ENCODE data around the gene CDIP1.

CDIP1 gene

GRCh38 chr16:4513086-4513860 is 25.3 kb downstream of the CDIP1 start:
- Histone ChIP-seq H3K27ac (no peak overlapping the region), H3K4me1 (ENCODE audit: low read depth, poor library complexity, severe bottlenecking) (peaks cover 41% of the 10 kb centered on the region), H4K20me1 (ENCODE audit: insufficient read depth) (no peaks in the 10 kb centered on the region), H3K79me2 (ENCODE audit: insufficient read depth, low read depth) (peaks cover 25% of the 10 kb centered on the region; the same call in 1 of the 2 replicates), H3K9ac (no peak overlapping the region), H3K4me3 (IDR thresholded peaks at IDR 0.05; ENCODE audit: insufficient read depth, low read depth, low read length) (no peak overlapping the region), H3K27me3 (ENCODE audit: insufficient read depth, low read depth) (no peaks in the 10 kb centered on the region), H2AFZ (ENCODE audit: low read depth) (no peak overlapping the region), H3K4me2 (no peak overlapping the region), H3K36me3 (ENCODE audit: insufficient read depth) (no peaks in the 10 kb centered on the region)
- TF ChIP-seq CTCF (conservative IDR thresholded peaks at IDR 0.05; ENCODE audit: low read depth, low read length), result no peak

GRCh38 chr16:4512473-4512872 is 26.1 kb downstream of the CDIP1 start:
- peaks cover 18% of the 10 kb centered on the region; the same call in 1 of the 2 replicates for H3K79me2 ChIP-seq (ENCODE audit: insufficient read depth, low read depth)
- H3K36me3 ChIP-seq (ENCODE audit: insufficient read depth), result no peaks in the 10 kb centered on the region
- H3K4me1 ChIP-seq (ENCODE audit: low read depth, poor library complexity, severe bottlenecking), result peaks cover 33% of the 10 kb centered on the region
- H3K4me2 ChIP-seq, result no peak overlapping the region
- no peaks in the 10 kb centered on the region for H3K27me3 ChIP-seq (ENCODE audit: insufficient read depth, low read depth)
- no peak overlapping the region for H3K9ac ChIP-seq
- H3K4me3 ChIP-seq (IDR thresholded peaks at IDR 0.05; ENCODE audit: insufficient read depth, low read depth, low read length), result no peak overlapping the region
- no peak overlapping the region for H3K27ac ChIP-seq
- H2AFZ ChIP-seq (ENCODE audit: low read depth), result no peak overlapping the region
- no peaks in the 10 kb centered on the region for H4K20me1 ChIP-seq (ENCODE audit: insufficient read depth)
- no peak for TF ChIP-seq CTCF (conservative IDR thresholded peaks at IDR 0.05; ENCODE audit: low read depth, low read length)

GRCh38 chr16:4511441-4512082 is 27.0 kb downstream of the CDIP1 start:
- H3K36me3 ChIP-seq (ENCODE audit: insufficient read depth), result no peaks in the 10 kb centered on the region
- no peak overlapping the region for H3K9ac ChIP-seq
- H3K4me1 ChIP-seq (ENCODE audit: low read depth, poor library complexity, severe bottlenecking), result peaks cover 24% of the 10 kb centered on the region
- no peaks in the 10 kb centered on the region for H4K20me1 ChIP-seq (ENCODE audit: insufficient read depth)
- H3K4me3 ChIP-seq (IDR thresholded peaks at IDR 0.05; ENCODE audit: insufficient read depth, low read depth, low read length), result no peak overlapping the region
- H3K79me2 ChIP-seq (ENCODE audit: insufficient read depth, low read depth), result peaks cover 10% of the 10 kb centered on the region; the same call in 1 of the 2 replicates
- no peak overlapping the region for H2AFZ ChIP-seq (ENCODE audit: low read depth)
- no peaks in the 10 kb centered on the region for H3K27me3 ChIP-seq (ENCODE audit: insufficient read depth, low read depth)
- TF ChIP-seq CTCF (conservative IDR thresholded peaks at IDR 0.05; ENCODE audit: low read depth, low read length), result peak; percentile 59
- no peak overlapping the region for H3K27ac ChIP-seq
- H3K4me2 ChIP-seq, result no peak overlapping the region

- no peaks in the 10 kb centered on the region for H3K36me3 ChIP-seq (ENCODE audit: insufficient read depth)
- H3K4me2 ChIP-seq, result no peak overlapping the region
- no peaks in the 10 kb centered on the region for H4K20me1 ChIP-seq (ENCODE audit: insufficient read depth)
- H3K27ac ChIP-seq, result no peak overlapping the region
- H3K4me3 ChIP-seq (IDR thresholded peaks at IDR 0.05; ENCODE audit: insufficient read depth, low read depth, low read length), result no peak overlapping the region
- peaks cover 3% of the 10 kb centered on the region; the same call in 1 of the 2 replicates for H3K79me2 ChIP-seq (ENCODE audit: insufficient read depth, low read depth)
- no peaks in the 10 kb centered on the region for H3K27me3 ChIP-seq (ENCODE audit: insufficient read depth, low read depth)
- no peak for TF ChIP-seq CTCF (conservative IDR thresholded peaks at IDR 0.05; ENCODE audit: low read depth, low read length)
- H3K4me1 ChIP-seq (ENCODE audit: low read depth, poor library complexity, severe bottlenecking), result peaks cover 18% of the 10 kb centered on the region
- no peak overlapping the region for H2AFZ ChIP-seq (ENCODE audit: low read depth)
- no peak overlapping the region for H3K9ac ChIP-seq
Measured at GRCh38 chr16:4510747-4511426, 27.7 kb downstream of the CDIP1 start.

Measured in KMS-11 (cell line).